H9 (cell line): ENCODE results near the gene TENM4. TPM values are rescaled to one million over a fixed set of nuclear protein-coding genes. Genes with fewer than 3 reads are reported as not detected.

Source experiments
- DNase-seq: peaks from one replicate; pipeline ENCODE4 v3.0.0-alpha.2; 2017
- H2AFZ ChIP-seq: one replicate; pipeline ENCODE4 v1.6.1; 2013; ENCODE audit warnings: mild to moderate bottlenecking, low read length, control low read depth, moderate library complexity
- H2AK5ac ChIP-seq: 2 replicates; pipeline ENCODE4 v1.6.1; 2013; ENCODE audit warnings: low read length, control low read depth, mixed read lengths; ENCODE audit not compliant: insufficient read length
- H2BK120ac ChIP-seq: one replicate; pipeline ENCODE4 v1.6.1; 2013; ENCODE audit warnings: low read depth, mild to moderate bottlenecking, low read length, control low read depth, inconsistent platforms; ENCODE audit not compliant: poor library complexity, severe bottlenecking
- H2BK12ac ChIP-seq: 2 replicates; pipeline ENCODE4 v1.6.1; 2013; ENCODE audit warnings: low read length, control low read depth, mixed read lengths, low read depth; ENCODE audit not compliant: insufficient read length
- H2BK15ac ChIP-seq: 2 replicates; pipeline ENCODE4 v1.6.1; 2013; ENCODE audit warnings: low read depth, low read length, control low read depth
- H2BK20ac ChIP-seq: one replicate; pipeline ENCODE4 v1.6.1; 2013; ENCODE audit warnings: low read depth, mild to moderate bottlenecking, low read length, control low read depth, inconsistent platforms; ENCODE audit not compliant: poor library complexity, severe bottlenecking
- H2BK5ac ChIP-seq: 2 replicates; pipeline ENCODE4 v1.6.1; 2013; ENCODE audit warnings: low read length, control low read depth, mixed read lengths; ENCODE audit not compliant: insufficient read length
- H3K14ac ChIP-seq: 2 replicates; pipeline ENCODE4 v1.6.1; 2013; ENCODE audit warnings: low read length, control low read depth; ENCODE audit not compliant: insufficient read depth
- H3K18ac ChIP-seq: 2 replicates; pipeline ENCODE4 v1.6.1; 2013; ENCODE audit warnings: low read depth, mild to moderate bottlenecking, mixed read lengths, low read length, control low read depth; ENCODE audit not compliant: insufficient read length
- H3K23ac ChIP-seq: 2 replicates; pipeline ENCODE4 v1.6.1; 2013; ENCODE audit warnings: low read length, control low read depth, mixed read lengths, low read depth; ENCODE audit not compliant: insufficient read length
- H3K23me2 ChIP-seq: 2 replicates; pipeline ENCODE4 v1.6.1; 2013; ENCODE audit warnings: low read depth, mild to moderate bottlenecking, mixed read lengths, low read length, control low read depth; ENCODE audit not compliant: insufficient read length, poor library complexity, severe bottlenecking
- H3K27ac ChIP-seq: 2 replicates; pipeline ENCODE4 v1.5.1; 2013; ENCODE audit warnings: low read length, control low read depth, mixed read lengths, low read depth; ENCODE audit not compliant: insufficient read length
- H3K27me3 ChIP-seq: 2 replicates; pipeline ENCODE4 v1.6.1; 2013; ENCODE audit warnings: low read length, control low read depth, inconsistent platforms; ENCODE audit not compliant: insufficient read depth
- H3K4ac ChIP-seq: 2 replicates; pipeline ENCODE4 v1.6.1; 2013; ENCODE audit warnings: low read depth, mild to moderate bottlenecking, control low read depth, inconsistent platforms, low read length, moderate library complexity
- H3K4me1 ChIP-seq: 2 replicates; pipeline ENCODE4 v1.6.1; 2013; ENCODE audit warnings: low read length, control low read depth, inconsistent platforms; ENCODE audit not compliant: insufficient read depth
- H3K4me2 ChIP-seq: 2 replicates; pipeline ENCODE4 v1.6.1; 2013; ENCODE audit warnings: low read length, control low read depth, mixed read lengths; ENCODE audit not compliant: insufficient read length, insufficient read depth
- H3K56ac ChIP-seq: 2 replicates; pipeline ENCODE4 v1.6.1; 2013; ENCODE audit warnings: low read depth, mild to moderate bottlenecking, mixed read lengths, low read length, control low read depth; ENCODE audit not compliant: insufficient read length
- H3K79me1 ChIP-seq: 2 replicates; pipeline ENCODE4 v1.6.1; 2013; ENCODE audit warnings: low read depth, mild to moderate bottlenecking, moderate library complexity, low read length, control low read depth, inconsistent platforms; ENCODE audit not compliant: insufficient read depth, poor library complexity, severe bottlenecking
- H3K79me2 ChIP-seq: 2 replicates; pipeline ENCODE4 v1.6.1; 2013; ENCODE audit warnings: low read length, control low read depth, inconsistent platforms; ENCODE audit not compliant: insufficient read depth
- H3K9ac ChIP-seq: 2 replicates; pipeline ENCODE4 v1.6.1; 2013; ENCODE audit warnings: low read length, control low read depth, mixed read lengths; ENCODE audit not compliant: insufficient read length; ENCODE audit errors: extremely low read depth
- H3K9me3 ChIP-seq: one replicate; pipeline ENCODE4 v1.6.1; 2013; ENCODE audit warnings: low read depth, low read length, inconsistent platforms; ENCODE audit not compliant: control insufficient read depth
- H3T11ph ChIP-seq: one replicate; pipeline ENCODE4 v1.6.1; 2013; ENCODE audit warnings: mild to moderate bottlenecking, low read length, control low read depth, inconsistent platforms
- H4K20me1 ChIP-seq: one replicate; pipeline ENCODE4 v1.6.1; 2013; ENCODE audit not compliant: control insufficient read depth, insufficient read length, insufficient read depth
- H4K5ac ChIP-seq: 2 replicates; pipeline ENCODE4 v1.6.1; 2013; ENCODE audit warnings: low read depth, mild to moderate bottlenecking, mixed read lengths, low read length, control low read depth; ENCODE audit not compliant: insufficient read length
- H4K8ac ChIP-seq: replicated peaks from 2 replicates; pipeline ENCODE4 v1.6.1; 2013; ENCODE audit warnings: low read length, control low read depth, mixed read lengths, low read depth; ENCODE audit not compliant: insufficient read length
- H4K91ac ChIP-seq: 2 replicates; pipeline ENCODE4 v1.6.1; 2013; ENCODE audit warnings: low read depth, mild to moderate bottlenecking, moderate library complexity, mixed read lengths, low read length, control low read depth; ENCODE audit not compliant: insufficient read length
- H3K27ac Mint-ChIP-seq, 3 experiments: 2 replicates in 2 of 3; 3 replicates in 1 of 3; pipeline ENCODE4 v1.8.0; 2020 to 2021; ENCODE audit warnings: mixed read lengths in 3 of 3, mild to moderate bottlenecking in 1 of 3, moderate library complexity in 1 of 3
- H3K27me3 Mint-ChIP-seq: 2 replicates; pipeline ENCODE4 v1.8.0; 2021; ENCODE audit warnings: low read depth, mild to moderate bottlenecking, moderate library complexity, mixed read lengths
- H3K36me3 Mint-ChIP-seq, 3 experiments: 2 replicates in 2 of 3; 3 replicates in 1 of 3; pipeline ENCODE4 v1.8.0; 2020 to 2021; ENCODE audit warnings: low read depth in 3 of 3, mixed read lengths in 3 of 3; ENCODE audit not compliant: insufficient read depth in 1 of 3
- H3K4me1 Mint-ChIP-seq, 2 experiments: 2 replicates each; pipeline ENCODE4 v1.8.0; 2020; ENCODE audit warnings: mixed read lengths in 2 of 2
- H3K4me3 Mint-ChIP-seq, 2 experiments: 2 replicates in 1 of 2; 3 replicates in 1 of 2; pipeline ENCODE4 v1.8.0; 2020 to 2021; ENCODE audit warnings: mild to moderate bottlenecking in 2 of 2, mixed read lengths in 2 of 2, moderate library complexity in 1 of 2
- H3K9me3 Mint-ChIP-seq, 2 experiments: 2 replicates in 1 of 2; 3 replicates in 1 of 2; pipeline ENCODE4 v1.8.0; 2020; ENCODE audit warnings: mild to moderate bottlenecking in 2 of 2, mixed read lengths in 2 of 2, moderate library complexity in 1 of 2
- CTCF ChIP-seq: fragments of 200-600 bp; sonication (generic); conservative IDR thresholded peaks from 3 replicates; pipeline ENCODE4 v1.8.0; 2021; ENCODE audit warnings: antibody characterized with exemption, mild to moderate bottlenecking
- WGBS: extraction: QIAGEN DNeasy Blood & Tissue Kit; methylation state at CpG from one replicate; pipeline ENCODE4 v1.1.7; 2013; ENCODE audit warnings: missing lambda C conversion rate, low lambda C conversion rate, mixed read lengths; ENCODE audit not compliant: insufficient read length; ENCODE audit errors: extremely low coverage; 5-methylcytosine and 5-hydroxymethylcytosine counted together
- total RNA-seq: library from RNA; stranded (reverse); gene quantifications from 2 replicates; pipeline ENCODE4 v1.2.1, GENCODE V29; 2021

The TENM4 gene
- total RNA-seq, 1 experiment from 2014 or later = 4.6 TPM

- H3K27ac ChIP-seq = no peak overlapping the region
- H3K4ac ChIP-seq = no peak overlapping the region
- H3K18ac ChIP-seq = no peak overlapping the region
- H4K8ac ChIP-seq = no peak overlapping the region
- H3K23ac ChIP-seq = no peak overlapping the region
- H3K79me2 ChIP-seq = no peaks in the 10 kb centered on the region
- no peaks in the 10 kb centered on the region for H3K79me1 ChIP-seq
- H3K56ac ChIP-seq = no peak overlapping the region
- no peak overlapping the region for H3K14ac ChIP-seq
- no peak overlapping the region for H2BK12ac ChIP-seq
- H2BK15ac ChIP-seq = no peak overlapping the region
- TF ChIP-seq CTCF = peak; percentile 55; the same call in 2 of the 3 replicates
- H4K5ac ChIP-seq = no peak overlapping the region
- H4K20me1 ChIP-seq = no peaks in the 10 kb centered on the region
- H3K4me3 Mint-ChIP-seq = no peak overlapping the region
- no peaks in the 10 kb centered on the region for H3K4me1 ChIP-seq
- DNase-seq = no peak
- H3K36me3 Mint-ChIP-seq = no peaks in the 10 kb centered on the region
- no peaks in the 10 kb centered on the region for H3K27me3 ChIP-seq
- H3K23me2 ChIP-seq = no peaks in the 10 kb centered on the region
- no peaks in the 10 kb centered on the region for H3K9me3 ChIP-seq
- no peak overlapping the region for H3K27ac Mint-ChIP-seq
- H2AK5ac ChIP-seq = no peak overlapping the region
- no peak overlapping the region for H4K91ac ChIP-seq
- H2AFZ ChIP-seq = no peak overlapping the region
- no peak overlapping the region for H3K9ac ChIP-seq
- no peak overlapping the region for H2BK5ac ChIP-seq
- no peak overlapping the region for H2BK20ac ChIP-seq
- WGBS = no CpG with 5 or more reads among the region's 2 CpGs
- H3K4me2 ChIP-seq = no peak overlapping the region
- H3T11ph ChIP-seq = no peak overlapping the region
- H3K9me3 Mint-ChIP-seq = no peaks in the 10 kb centered on the region
- peaks cover 2% of the 10 kb centered on the region; the same call in 1 of the 2 replicates for H3K27me3 Mint-ChIP-seq
- no peak overlapping the region for H2BK120ac ChIP-seq
- peaks cover 0 to 11% of the 10 kb centered on the region in 2 experiments; a peak in 3 of 4 replicates for H3K4me1 Mint-ChIP-seq
Observed at GRCh38 chr11:78838417-78838816, 602.4 kb downstream of the TENM4 start.
